ENCODE measurements around the gene SH3GLB2. TPM values are rescaled to one million over a fixed set of nuclear protein-coding genes. Genes with fewer than 3 reads are reported as not detected.

SH3GLB2 gene
- total and polyA plus RNA-seq, 2 experiments from 2014 or later: 85.4 to 124 TPM

DNA sequence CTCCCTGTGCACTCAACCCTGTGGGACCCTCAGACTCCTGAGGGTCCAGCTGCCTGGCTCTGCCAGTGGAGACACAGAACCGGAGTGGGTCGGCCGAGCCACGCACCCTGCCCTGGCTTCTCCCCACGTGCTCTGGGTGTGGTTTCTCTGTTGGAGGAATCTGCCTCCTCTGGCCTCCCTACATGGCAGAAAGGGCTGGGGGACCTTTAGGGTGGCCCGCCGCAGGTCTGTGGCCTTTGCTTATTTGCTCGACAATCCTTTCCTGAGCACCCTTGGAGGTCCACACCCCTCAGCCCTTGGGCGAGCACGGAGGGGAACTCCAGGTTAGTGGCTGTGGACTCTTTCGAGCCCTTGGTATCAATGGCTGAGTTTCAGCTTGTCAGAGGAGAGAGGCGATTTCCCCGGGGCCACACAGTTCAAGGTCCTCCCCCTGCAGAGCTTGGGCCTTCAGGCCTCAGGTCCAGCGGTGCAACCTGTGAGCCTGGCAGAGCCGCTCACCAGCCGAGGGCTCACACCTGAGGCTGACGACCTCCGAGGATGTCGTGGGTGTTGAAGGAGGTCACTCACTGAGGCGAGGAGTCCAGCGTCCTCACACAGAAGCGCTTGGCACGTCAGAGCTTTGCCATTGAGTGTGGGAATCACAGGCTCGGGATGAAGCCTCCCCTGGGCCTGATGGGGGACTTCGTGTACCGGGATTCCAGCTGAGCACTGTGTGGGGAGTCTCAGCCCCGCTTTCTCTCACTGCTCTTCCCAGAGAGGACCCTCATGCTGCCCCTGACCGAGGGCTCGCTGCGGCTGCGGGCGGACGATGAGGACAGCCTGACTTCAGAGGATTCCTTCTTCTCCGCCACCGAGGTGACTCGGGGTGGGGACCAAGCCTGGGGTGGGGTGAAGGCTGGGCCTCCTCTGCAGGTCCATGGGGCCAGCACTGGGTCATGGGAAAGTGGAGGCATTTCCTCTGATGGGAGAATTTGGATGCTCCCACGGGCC is 32.0 kb upstream of the SH3GLB2 start:
- H3K27ac ChIP-seq: no peak overlapping the region
- H3K36me3 ChIP-seq (replicated peaks; ENCODE audit: insufficient read depth, low read depth): no peaks in the 10 kb centered on the region
- H2AFZ ChIP-seq: no peak overlapping the region
- H3K9me3 ChIP-seq (ENCODE audit: low read depth): no peaks in the 10 kb centered on the region
- no peaks in the 10 kb centered on the region for H3K27me3 ChIP-seq
- DNase-seq (ENCODE audit: low spot score): no peak
- no peaks in the 10 kb centered on the region for H3K79me2 ChIP-seq
- no peaks in the 10 kb centered on the region for H3K4me1 ChIP-seq (ENCODE audit: insufficient read depth)
- no peak overlapping the region for H3K4me3 ChIP-seq
- H3K9me2 ChIP-seq (replicated peaks; ENCODE audit: insufficient read depth): no peaks in the 10 kb centered on the region
- TF ChIP-seq, protein P1, sequence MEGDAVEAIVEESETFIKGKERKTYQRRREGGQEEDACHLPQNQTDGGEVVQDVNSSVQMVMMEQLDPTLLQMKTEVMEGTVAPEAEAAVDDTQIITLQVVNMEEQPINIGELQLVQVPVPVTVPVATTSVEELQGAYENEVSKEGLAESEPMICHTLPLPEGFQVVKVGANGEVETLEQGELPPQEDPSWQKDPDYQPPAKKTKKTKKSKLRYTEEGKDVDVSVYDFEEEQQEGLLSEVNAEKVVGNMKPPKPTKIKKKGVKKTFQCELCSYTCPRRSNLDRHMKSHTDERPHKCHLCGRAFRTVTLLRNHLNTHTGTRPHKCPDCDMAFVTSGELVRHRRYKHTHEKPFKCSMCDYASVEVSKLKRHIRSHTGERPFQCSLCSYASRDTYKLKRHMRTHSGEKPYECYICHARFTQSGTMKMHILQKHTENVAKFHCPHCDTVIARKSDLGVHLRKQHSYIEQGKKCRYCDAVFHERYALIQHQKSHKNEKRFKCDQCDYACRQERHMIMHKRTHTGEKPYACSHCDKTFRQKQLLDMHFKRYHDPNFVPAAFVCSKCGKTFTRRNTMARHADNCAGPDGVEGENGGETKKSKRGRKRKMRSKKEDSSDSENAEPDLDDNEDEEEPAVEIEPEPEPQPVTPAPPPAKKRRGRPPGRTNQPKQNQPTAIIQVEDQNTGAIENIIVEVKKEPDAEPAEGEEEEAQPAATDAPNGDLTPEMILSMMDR (IDR thresholded peaks at IDR 0.05; ENCODE audit: poor library complexity): no peak
- TF ChIP-seq EZH2 (IDR thresholded peaks at IDR 0.05; ENCODE audit: borderline replicate concordance): no peak
- no peak for TF ChIP-seq EZH2phosphoT487 (IDR thresholded peaks at IDR 0.05; ENCODE audit: low read depth, severe bottlenecking, unreplicated experiment)
- H4K20me1 ChIP-seq (ENCODE audit: insufficient read depth, poor library complexity, severe bottlenecking): no peaks in the 10 kb centered on the region
- no peak overlapping the region for H3K4me2 ChIP-seq
- 96% methylated on average over 36 of the region's 37 CpGs for WGBS (ENCODE audit: low lambda C conversion rate, missing lambda C conversion rate)

DNA sequence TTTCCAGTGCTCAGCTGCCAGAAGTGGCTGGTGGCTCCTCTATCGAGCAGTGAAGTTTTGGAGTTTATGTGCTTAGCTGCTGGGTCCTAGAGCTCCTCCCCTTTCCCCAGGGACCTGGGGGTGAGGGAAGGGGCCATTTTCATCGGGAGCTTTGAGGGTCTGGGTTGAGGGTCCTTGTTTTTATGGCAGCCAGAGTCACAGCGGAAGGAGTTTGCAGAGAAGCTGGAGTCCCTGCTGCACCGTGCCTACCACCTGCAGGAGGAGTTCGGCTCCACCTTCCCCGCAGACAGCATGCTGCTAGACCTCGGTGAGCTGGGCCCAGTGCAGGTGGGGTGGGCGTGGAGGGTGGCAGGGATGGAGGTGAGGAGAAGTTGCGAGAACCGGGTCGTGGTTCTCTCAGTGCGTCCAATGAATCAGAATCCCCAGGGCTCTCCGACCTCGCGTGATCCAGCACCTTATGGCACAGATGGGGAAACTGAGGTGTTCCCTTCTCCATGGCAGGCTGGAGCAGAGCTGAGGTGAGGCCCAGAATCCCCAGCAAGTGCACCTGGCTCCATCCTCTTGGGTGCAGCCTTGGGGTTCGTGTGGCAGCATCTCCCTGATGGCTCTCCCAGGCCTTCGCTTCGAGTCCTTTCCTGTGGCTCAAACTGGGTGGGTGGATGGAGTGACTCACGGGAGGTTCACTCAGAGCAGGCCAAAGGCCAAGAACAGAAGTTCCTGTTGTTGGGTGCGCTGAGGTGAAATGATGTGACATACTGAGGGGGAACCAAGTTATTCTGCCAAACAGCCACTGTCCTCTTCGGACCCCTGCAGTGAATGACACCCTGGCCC is 31.0 kb upstream of the SH3GLB2 start:
- Histone ChIP-seq H3K9me2 (replicated peaks; ENCODE audit: insufficient read depth) (no peaks in the 10 kb centered on the region), H3K27ac (no peak overlapping the region), H2AFZ (no peak overlapping the region), H3K4me3 (no peak overlapping the region), H3K27me3 (no peaks in the 10 kb centered on the region), H4K20me1 (ENCODE audit: insufficient read depth, poor library complexity, severe bottlenecking) (no peaks in the 10 kb centered on the region), H3K36me3 (replicated peaks; ENCODE audit: insufficient read depth, low read depth) (no peaks in the 10 kb centered on the region), H3K4me1 (ENCODE audit: insufficient read depth) (no peaks in the 10 kb centered on the region), H3K4me2 (no peak overlapping the region), H3K79me2 (no peaks in the 10 kb centered on the region), H3K9me3 (ENCODE audit: low read depth) (no peaks in the 10 kb centered on the region)
- TF ChIP-seq EZH2 (IDR thresholded peaks at IDR 0.05; ENCODE audit: borderline replicate concordance) (no peak), EZH2phosphoT487 (IDR thresholded peaks at IDR 0.05; ENCODE audit: low read depth, severe bottlenecking, unreplicated experiment) (no peak)
- TF ChIP-seq, protein P1 (IDR thresholded peaks at IDR 0.05; ENCODE audit: poor library complexity): no peak
- no peak for DNase-seq (ENCODE audit: low spot score)
- 93% methylated on average over 21 of the region's 21 CpGs for WGBS (ENCODE audit: low lambda C conversion rate, missing lambda C conversion rate)

DNA sequence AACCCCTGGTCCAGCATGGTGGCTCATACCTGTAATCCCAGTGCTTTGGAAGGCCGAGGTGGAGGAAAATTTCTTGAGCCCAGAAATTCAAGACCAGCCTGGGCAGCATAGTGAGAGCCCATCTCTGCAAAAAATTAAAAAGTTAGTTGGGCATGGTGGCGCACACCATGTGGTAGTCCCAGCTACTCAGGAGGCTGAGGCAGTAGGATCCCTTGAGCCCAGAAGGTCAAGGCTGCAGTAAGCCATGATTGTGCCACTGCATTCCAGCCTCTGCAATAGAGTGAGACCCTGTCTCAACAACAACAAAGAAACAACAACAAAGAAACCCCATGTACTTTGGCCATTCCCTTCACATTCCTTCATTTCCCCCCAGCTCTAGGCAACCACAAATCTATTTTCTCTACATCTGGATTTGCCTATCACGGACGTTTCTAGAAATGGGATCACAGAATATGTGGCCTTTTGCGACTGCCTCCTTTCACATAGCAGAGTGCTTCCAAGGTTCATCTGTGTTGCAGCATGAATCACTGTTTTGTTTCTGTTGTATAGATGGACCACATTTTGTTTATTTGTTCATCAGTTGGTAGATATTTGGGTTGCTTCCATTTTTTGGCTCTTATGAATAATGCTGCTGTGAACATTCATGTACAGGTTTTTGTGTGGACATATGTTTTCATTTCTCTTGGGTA is 26.2 kb upstream of the SH3GLB2 start:
- DNase-seq (ENCODE audit: low spot score): no peak
- Histone ChIP-seq H3K27me3 (no peaks in the 10 kb centered on the region), H3K36me3 (replicated peaks; ENCODE audit: insufficient read depth, low read depth) (no peaks in the 10 kb centered on the region), H2AFZ (no peak overlapping the region), H3K79me2 (no peaks in the 10 kb centered on the region), H3K4me3 (no peak overlapping the region), H3K9me3 (ENCODE audit: low read depth) (no peaks in the 10 kb centered on the region), H3K9me2 (replicated peaks; ENCODE audit: insufficient read depth) (no peaks in the 10 kb centered on the region), H3K27ac (no peak overlapping the region), H3K4me1 (ENCODE audit: insufficient read depth) (no peaks in the 10 kb centered on the region), H4K20me1 (ENCODE audit: insufficient read depth, poor library complexity, severe bottlenecking) (no peaks in the 10 kb centered on the region), H3K4me2 (no peak overlapping the region)
- TF ChIP-seq, protein P1 (IDR thresholded peaks at IDR 0.05; ENCODE audit: poor library complexity): no peak
- TF ChIP-seq EZH2phosphoT487 (IDR thresholded peaks at IDR 0.05; ENCODE audit: low read depth, severe bottlenecking, unreplicated experiment) (no peak), EZH2 (IDR thresholded peaks at IDR 0.05; ENCODE audit: borderline replicate concordance) (no peak)
- WGBS (ENCODE audit: low lambda C conversion rate, missing lambda C conversion rate): 86% methylated on average over 5 of the region's 5 CpGs
